K562 (cell line): ENCODE data around the gene AQP6. TPM values are rescaled to one million over a fixed set of nuclear protein-coding genes. Genes with fewer than 3 reads are reported as not detected.

ENCODE experiments used
- BRF1 ChIP-seq: IDR thresholded peaks from 3 replicates; pipeline ENCODE4 v1.6.1; 2011; ENCODE audit warnings: borderline replicate concordance, mild to moderate bottlenecking; ENCODE audit not compliant: insufficient read length; ENCODE audit errors: extremely low read depth
- CCNT2 ChIP-seq: IDR thresholded peaks from 2 replicates; pipeline ENCODE4 v1.6.1; 2011; ENCODE audit warnings: borderline replicate concordance, low read depth, mild to moderate bottlenecking, moderate library complexity, mixed read lengths, low read length; ENCODE audit not compliant: insufficient read length; ENCODE audit errors: extremely low read depth
- CTBP1 ChIP-seq: fragments of 450-650 bp; IDR thresholded peaks from 2 replicates; pipeline ENCODE4 v1.6.1; 2016; ENCODE audit warnings: borderline replicate concordance
- DDX20 ChIP-seq: fragments of 450-650 bp; IDR thresholded peaks from 2 replicates; pipeline ENCODE4 v1.6.1; 2016; ENCODE audit warnings: missing genetic modification characterization, low read depth, mild to moderate bottlenecking, missing compliant biosample characterization, moderate library complexity
- DNMT1 ChIP-seq: fragments of 450-650 bp; IDR thresholded peaks from 2 replicates; pipeline ENCODE4 v1.6.1; 2016; ENCODE audit warnings: antibody characterized with exemption, mild to moderate bottlenecking
- KLF6 ChIP-seq: fragments of 250-450 bp; sonication (Bioruptor Pico); IDR thresholded peaks from 2 replicates; pipeline ENCODE4 v1.4.0; 2020; ENCODE audit warnings: mild to moderate bottlenecking, moderate library complexity, borderline replicate concordance
- MCM2 ChIP-seq: fragments of 450-650 bp; IDR thresholded peaks from 2 replicates; pipeline ENCODE4 v1.6.1; 2017; ENCODE audit warnings: low read depth, mild to moderate bottlenecking
- RAD21 ChIP-seq, 2 experiments: fragments of 250-450 bp in 1 of 2; fragments of 450-650 bp in 1 of 2; sonication (Bioruptor Pico) in 1 of 2; formaldehyde crosslinking in 1 of 2; IDR thresholded peaks in 1 of 2; conservative IDR thresholded peaks in 1 of 2; 2 replicates each; pipeline versions ENCODE4 v1.4.0 to v1.8.0; 2020 to 2022; ENCODE audit warnings: mild to moderate bottlenecking in 2 of 2, moderate library complexity in 1 of 2
- SMAD4 ChIP-seq: fragments of 250-450 bp; sonication (Bioruptor Pico); conservative IDR thresholded peaks from 2 replicates; pipeline ENCODE4 v1.8.0; 2021; ENCODE audit warnings: inconsistent platforms, mild to moderate bottlenecking, moderate library complexity
- TEAD4 ChIP-seq, 2 experiments: sonication (generic) in 1 of 2; formaldehyde crosslinking in 1 of 2; IDR thresholded peaks; 2 replicates each; pipeline versions ENCODE4 v1.6.1 to v1.8.0; 2012 to 2022; ENCODE audit warnings: borderline replicate concordance in 1 of 2, inconsistent platforms in 1 of 2, low read length in 1 of 2, mild to moderate bottlenecking in 1 of 2, missing genetic modification reagents in 1 of 2
- THRAP3 ChIP-seq: fragments of 450-650 bp; IDR thresholded peaks from 2 replicates; pipeline ENCODE4 v1.6.1; 2016; ENCODE audit warnings: mild to moderate bottlenecking, inconsistent platforms, borderline replicate concordance
- UBTF ChIP-seq, 2 experiments: IDR thresholded peaks; 2 replicates each; pipeline ENCODE4 v1.6.1; 2012; ENCODE audit warnings: improper control_type of control experiment in 2 of 2, low read depth in 2 of 2, low read length in 2 of 2, borderline replicate concordance in 1 of 2
- ZNF174 ChIP-seq: fragments of 250-450 bp; sonication (Bioruptor Pico); IDR thresholded peaks from 2 replicates; pipeline ENCODE4 v1.4.0; 2020; ENCODE audit warnings: mild to moderate bottlenecking
- polyA plus RNA-seq, 8 experiments: library from polyadenylated mRNA; depleted of rRNA in 4 of 8; stranded (reverse) in 5 of 8; unstranded in 3 of 8; fragments of >200 nt; fragmentation: Nextera tagmentation in 2 of 8; fragmentation: Illumina TruSeq in 1 of 8; extraction: Ambion mirVana in 2 of 8; extraction: Trizol in 1 of 8; gene quantifications; 2 replicates each; pipeline versions ENCODE4 v1.2.1 to v1.2.3, GENCODE V29; 2011 to 2014; ENCODE audit warnings: inconsistent platforms in 1 of 8, missing spikeins in 1 of 8
- total RNA-seq, 7 experiments: library from RNA; depleted of rRNA in 6 of 7; stranded (reverse); fragments of >200 nt in 6 of 7; fragmentation: Illumina TruSeq in 2 of 7; extraction: Trizol in 2 of 7; gene quantifications; 2 replicates each; pipeline versions ENCODE4 v1.2.1 to v1.2.3, GENCODE V29; 2011 to 2021; ENCODE audit warnings: low replicate concordance in 1 of 7
- TF ChIP-seq, protein P1 (sequence below): fragments of 450-650 bp; IDR thresholded peaks from 2 replicates; pipeline ENCODE4 v1.7.0; 2016; ENCODE audit warnings: borderline replicate concordance
- TF ChIP-seq, protein P2 (sequence below), 2 experiments: fragments of 200-800 bp in 1 of 2; sonication (Bioruptor generic) in 1 of 2; sonication (generic) in 1 of 2; formaldehyde crosslinking in 1 of 2; IDR thresholded peaks in 1 of 2; conservative IDR thresholded peaks in 1 of 2; 2 replicates each; pipeline versions ENCODE4 v1.5.0 to v1.6.1; 2016 to 2020; ENCODE audit warnings: missing compliant biosample characterization in 1 of 2, missing genetic modification characterization in 1 of 2, missing genetic modification reagents in 1 of 2

The AQP6 gene
- total and polyA plus RNA-seq, 9 of the 15 experiments (the other 6 are each of a cell fraction or from before 2014, with no cell fraction given): 0.05 to 0.12 TPM; not detected in 7

DNA sequence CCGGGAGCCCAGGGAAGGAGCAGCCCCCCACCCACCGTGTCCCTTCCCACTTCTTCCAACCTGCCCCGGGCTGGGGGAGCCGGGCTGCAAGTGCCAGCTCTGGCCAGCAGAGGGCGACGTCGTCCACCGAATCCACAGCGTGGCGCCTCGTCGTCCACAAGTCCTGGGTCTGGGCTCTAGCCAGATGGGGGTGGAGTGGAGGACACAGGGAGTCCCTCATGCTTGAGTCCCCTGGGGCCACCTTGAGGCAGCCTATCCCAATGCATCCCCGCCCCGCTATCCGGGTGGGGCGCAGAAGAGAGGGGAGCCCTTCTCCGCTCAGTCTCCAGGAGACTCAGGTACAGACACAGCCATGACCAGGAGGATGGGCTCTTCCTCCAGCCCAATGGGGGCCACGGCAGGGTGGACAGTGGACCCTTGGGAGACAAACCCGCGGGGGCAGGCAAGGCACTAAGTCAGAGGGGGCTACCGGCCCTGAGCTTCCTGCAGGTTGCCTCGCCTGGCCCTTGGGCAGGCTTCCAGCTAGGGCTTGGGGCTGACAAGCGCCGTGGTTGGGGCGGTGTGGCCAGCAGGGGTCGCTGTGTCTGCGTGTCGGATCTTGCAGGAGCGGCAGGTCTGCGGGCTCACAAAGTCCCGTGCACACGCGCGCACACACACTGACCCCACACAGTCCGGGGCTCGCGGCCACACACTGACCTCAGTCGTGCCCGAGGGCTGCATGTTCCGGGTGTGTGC lies 5.5 kb upstream of the AQP6 start (continued):
- peak; percentile 87 to 93 for TF ChIP-seq RAD21 (CRISPR knock-in tag; conservative IDR thresholded peaks at IDR 0.05 in 1 of 2, IDR thresholded peaks at IDR 0.05 in 1 of 2)
- peak; percentile 26; the same call in 1 of the 2 replicates for TF ChIP-seq KLF6 (CRISPR knock-in tag)
- TF ChIP-seq, protein P1, sequence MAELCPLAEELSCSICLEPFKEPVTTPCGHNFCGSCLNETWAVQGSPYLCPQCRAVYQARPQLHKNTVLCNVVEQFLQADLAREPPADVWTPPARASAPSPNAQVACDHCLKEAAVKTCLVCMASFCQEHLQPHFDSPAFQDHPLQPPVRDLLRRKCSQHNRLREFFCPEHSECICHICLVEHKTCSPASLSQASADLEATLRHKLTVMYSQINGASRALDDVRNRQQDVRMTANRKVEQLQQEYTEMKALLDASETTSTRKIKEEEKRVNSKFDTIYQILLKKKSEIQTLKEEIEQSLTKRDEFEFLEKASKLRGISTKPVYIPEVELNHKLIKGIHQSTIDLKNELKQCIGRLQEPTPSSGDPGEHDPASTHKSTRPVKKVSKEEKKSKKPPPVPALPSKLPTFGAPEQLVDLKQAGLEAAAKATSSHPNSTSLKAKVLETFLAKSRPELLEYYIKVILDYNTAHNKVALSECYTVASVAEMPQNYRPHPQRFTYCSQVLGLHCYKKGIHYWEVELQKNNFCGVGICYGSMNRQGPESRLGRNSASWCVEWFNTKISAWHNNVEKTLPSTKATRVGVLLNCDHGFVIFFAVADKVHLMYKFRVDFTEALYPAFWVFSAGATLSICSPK: no peak
- no peak for TF ChIP-seq MCM2
- TF ChIP-seq, protein P2, sequence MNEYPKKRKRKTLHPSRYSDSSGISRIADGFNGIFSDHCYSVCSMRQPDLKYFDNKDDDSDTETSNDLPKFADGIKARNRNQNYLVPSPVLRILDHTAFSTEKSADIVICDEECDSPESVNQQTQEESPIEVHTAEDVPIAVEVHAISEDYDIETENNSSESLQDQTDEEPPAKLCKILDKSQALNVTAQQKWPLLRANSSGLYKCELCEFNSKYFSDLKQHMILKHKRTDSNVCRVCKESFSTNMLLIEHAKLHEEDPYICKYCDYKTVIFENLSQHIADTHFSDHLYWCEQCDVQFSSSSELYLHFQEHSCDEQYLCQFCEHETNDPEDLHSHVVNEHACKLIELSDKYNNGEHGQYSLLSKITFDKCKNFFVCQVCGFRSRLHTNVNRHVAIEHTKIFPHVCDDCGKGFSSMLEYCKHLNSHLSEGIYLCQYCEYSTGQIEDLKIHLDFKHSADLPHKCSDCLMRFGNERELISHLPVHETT (CRISPR knock-in tag; conservative IDR thresholded peaks at IDR 0.05 in 1 of 2, IDR thresholded peaks at IDR 0.05 in 1 of 2): no peak
- peak; percentile 84 for TF ChIP-seq SMAD4
- no peak for TF ChIP-seq THRAP3
- no peak for TF ChIP-seq DNMT1
- TF ChIP-seq TEAD4 (IDR thresholded peaks at IDR 0.05; ENCODE audit: low read length): no peak
- TF ChIP-seq TEAD4 (CRISPR knock-in tag; IDR thresholded peaks at IDR 0.05; ENCODE audit: borderline replicate concordance): no peak
- TF ChIP-seq BRF1: no peak
- TF ChIP-seq ZNF174 (CRISPR knock-in tag): no peak
- TF ChIP-seq CCNT2: no peak
- TF ChIP-seq CTBP1: peak; percentile 71; the same call in 1 of the 2 replicates
- no peak for TF ChIP-seq DDX20
- no peak for TF ChIP-seq UBTF (IDR thresholded peaks at IDR 0.05; ENCODE audit: borderline replicate concordance in 1 of 2, low read depth in 2 of 2, low read length in 2 of 2)
